Small intestine (tissue), 7 donors: ENCODE results near the gene GMDS. TPM values are rescaled to one million over a fixed set of nuclear protein-coding genes. Genes with fewer than 3 reads are reported as not detected.
A peak's percentile ranks its signal among the peaks of the same experiment; 100 is the strongest.

Experiments
- DNase-seq, 2 donors: peaks; one replicate each; pipeline versions ENCODE4 v3.0.0 to v3.0.0-alpha.2; 2013
- FAIRE-seq: peaks from 2 replicates; lab custom pipeline; 2012; peaks lifted over from hg19 to GRCh38; lab: Jason Lieb, UNC
- H3K27ac ChIP-seq, 3 donors: one replicate each; pipeline ENCODE4 v1.5.1; 2013; ENCODE audit warnings: low read length in 2 of 3, mild to moderate bottlenecking in 2 of 3, control low read depth in 1 of 3, inconsistent platforms in 1 of 3, low read depth in 1 of 3, moderate library complexity in 1 of 3
- H3K27me3 ChIP-seq, 3 donors: one replicate each; pipeline ENCODE4 v1.6.1; 2013; ENCODE audit warnings: low read length in 3 of 3, inconsistent platforms in 1 of 3; ENCODE audit not compliant: control insufficient read depth in 3 of 3, insufficient read depth in 3 of 3
- H3K36me3 ChIP-seq, 3 donors: one replicate each; pipeline ENCODE4 v1.6.1; 2013; ENCODE audit warnings: low read length in 3 of 3, inconsistent platforms in 1 of 3, low read depth in 1 of 3, mild to moderate bottlenecking in 1 of 3, moderate library complexity in 1 of 3; ENCODE audit not compliant: control insufficient read depth in 3 of 3, insufficient read depth in 2 of 3
- H3K4me1 ChIP-seq, 3 donors: one replicate each; pipeline ENCODE4 v1.6.1; 2013; ENCODE audit warnings: low read length in 2 of 3, inconsistent platforms in 1 of 3, low read depth in 1 of 3, mild to moderate bottlenecking in 1 of 3, moderate library complexity in 1 of 3; ENCODE audit not compliant: control insufficient read depth in 3 of 3, insufficient read depth in 2 of 3
- H3K4me3 ChIP-seq, 3 donors: one replicate each; pipeline ENCODE4 v1.5.1; 2013; ENCODE audit warnings: low read length in 3 of 3, control low read depth in 1 of 3, inconsistent platforms in 1 of 3, low read depth in 1 of 3, mild to moderate bottlenecking in 1 of 3, moderate library complexity in 1 of 3
- H3K9me3 ChIP-seq, 2 donors: one replicate each; pipeline ENCODE4 v1.6.1; 2013; ENCODE audit warnings: low read depth in 1 of 2, low read length in 1 of 2; ENCODE audit not compliant: control insufficient read depth in 2 of 2, insufficient read depth in 1 of 2
- WGBS, 3 donors: extraction: QIAGEN DNeasy Blood & Tissue Kit; methylation state at CpG; one replicate each; pipeline ENCODE4 v1.1.7; 2013; 5-methylcytosine and 5-hydroxymethylcytosine counted together
- polyA plus RNA-seq, 4 donors: library from polyadenylated mRNA; stranded (reverse) in 3 of 4; unstranded in 1 of 4; fragments of 200-250 nt in 3 of 4; fragments of 120-200 nt in 1 of 4; gene quantifications; one replicate each; pipeline versions ENCODE4 v1.2.1 to v1.2.3, GENCODE V29; 2013
- donor health status: healthy with polysubstance abuse.
- donor health status: control.
- donor health status: control.
- donor health status: Bipolar disorder and iron deficiency.
- donor health status: healthy.

Gene GMDS
- polyA plus RNA-seq, 4 donors: 64.5 to 243 (median 200) TPM

- Histone ChIP-seq H3K4me3 (no peak overlapping the region), H3K4me1 (no peaks in the 10 kb centered on the region), H3K9me3 (no peaks in the 10 kb centered on the region), H3K27me3 (no peaks in the 10 kb centered on the region), H3K36me3 (peaks cover 0 to 3% (median 0%) of the 10 kb centered on the region in 3 donors), H3K27ac (no peak overlapping the region)
- DNase-seq: no peak
- WGBS, 3 donors: 91 to 97% (median 94%) methylated on average over 10 of the region's 10 CpGs
- no peak for FAIRE-seq
Measured at GRCh38 chr6:2037237-2037926, 208.0 kb downstream of the GMDS start.

- Histone ChIP-seq H3K4me3 (no peak overlapping the region), H3K9me3 (no peaks in the 10 kb centered on the region), H3K36me3 (peaks cover 0 to 3% (median 0%) of the 10 kb centered on the region in 3 donors), H3K27me3 (no peaks in the 10 kb centered on the region), H3K4me1 (no peaks in the 10 kb centered on the region), H3K27ac (no peak overlapping the region)
- no peak for FAIRE-seq
- DNase-seq: no peak
- 82 to 89% (median 86%) methylated on average over 6 of the region's 6 CpGs for WGBS, 3 donors
Measured at GRCh38 chr6:2036710-2037023, 208.7 kb downstream of the GMDS start.

- no peak for FAIRE-seq
- 67 to 81% (median 78%) methylated on average over 11 of the region's 11 CpGs for WGBS, 3 donors
- peaks cover 0 to 3% (median 0%) of the 10 kb centered on the region in 3 donors for H3K36me3 ChIP-seq
- H3K27me3 ChIP-seq: no peaks in the 10 kb centered on the region
- DNase-seq: no peak
- no peak overlapping the region for H3K27ac ChIP-seq
- no peaks in the 10 kb centered on the region for H3K4me1 ChIP-seq
- H3K9me3 ChIP-seq: no peaks in the 10 kb centered on the region
- H3K4me3 ChIP-seq: no peak overlapping the region
Measured at GRCh38 chr6:2035826-2036709, 209.3 kb downstream of the GMDS start.

- no peaks in the 10 kb centered on the region for H3K9me3 ChIP-seq
- H3K27ac ChIP-seq: no peak overlapping the region
- 17 to 68% (median 29%) methylated on average over 1 of the region's 1 CpG for WGBS, 3 donors
- peaks cover 0 to 3% (median 0%) of the 10 kb centered on the region in 3 donors for H3K36me3 ChIP-seq
- H3K4me1 ChIP-seq: no peaks in the 10 kb centered on the region
- H3K27me3 ChIP-seq: no peaks in the 10 kb centered on the region
- H3K4me3 ChIP-seq: no peak overlapping the region
- peak in 1 of 2 donors; percentile 37 for DNase-seq
- FAIRE-seq: no peak
Measured at GRCh38 chr6:2035046-2035445, 210.4 kb downstream of the GMDS start.

GRCh38 chr6:2034256-2034655, 211.1 kb downstream of the GMDS start:
- H3K36me3 ChIP-seq: peaks cover 0 to 3% (median 0%) of the 10 kb centered on the region in 3 donors
- no peak overlapping the region for H3K27ac ChIP-seq
- H3K27me3 ChIP-seq: no peaks in the 10 kb centered on the region
- no peaks in the 10 kb centered on the region for H3K9me3 ChIP-seq
- 90 to 92% (median 91%) methylated on average over 6 of the region's 6 CpGs for WGBS, 3 donors
- no peak overlapping the region for H3K4me3 ChIP-seq
- DNase-seq (no peak), FAIRE-seq (no peak)
- no peaks in the 10 kb centered on the region for H3K4me1 ChIP-seq

GRCh38 chr6:2033544-2033943, 211.9 kb downstream of the GMDS start:
- Histone ChIP-seq H3K4me3 (no peak overlapping the region), H3K27me3 (no peaks in the 10 kb centered on the region), H3K27ac (no peak overlapping the region), H3K36me3 (peaks cover 0 to 3% (median 0%) of the 10 kb centered on the region in 3 donors), H3K9me3 (no peaks in the 10 kb centered on the region), H3K4me1 (no peaks in the 10 kb centered on the region)
- DNase-seq: no peak
- no peak for FAIRE-seq
- 89 to 93% (median 92%) methylated on average over 4 of the region's 4 CpGs for WGBS, 3 donors

- 87 to 92% (median 89%) methylated on average over 7 of the region's 7 CpGs for WGBS, 3 donors
- H3K9me3 ChIP-seq: no peaks in the 10 kb centered on the region
Measured at GRCh38 chr6:2030682-2031244, 214.6 kb downstream of the GMDS start.

GRCh38 chr6:2029952-2030351, 215.5 kb downstream of the GMDS start:
- 91 to 94% (median 93%) methylated on average over 3 of the region's 3 CpGs for WGBS, 3 donors
- H3K27me3 ChIP-seq: no peaks in the 10 kb centered on the region
- H3K4me3 ChIP-seq: no peak overlapping the region
- H3K36me3 ChIP-seq: no peaks in the 10 kb centered on the region
- no peak overlapping the region for H3K27ac ChIP-seq
- DNase-seq (no peak), FAIRE-seq (no peak)
- no peaks in the 10 kb centered on the region for H3K9me3 ChIP-seq
- H3K4me1 ChIP-seq: no peaks in the 10 kb centered on the region

More at GRCh38 chr6:2030682-2031244, 214.6 kb downstream of the GMDS start:
- FAIRE-seq (no peak), DNase-seq (no peak)
- Histone ChIP-seq H3K27me3 (no peaks in the 10 kb centered on the region), H3K36me3 (no peaks in the 10 kb centered on the region), H3K4me1 (no peaks in the 10 kb centered on the region), H3K4me3 (no peak overlapping the region), H3K27ac (no peak overlapping the region)
